ENCODE measurements around the gene KLHL10. TPM values are rescaled to one million over a fixed set of nuclear protein-coding genes. Genes with fewer than 3 reads are reported as not detected.

The KLHL10 gene
- total and polyA plus RNA-seq, 2 of the 13 experiments (the other 11 are each of a cell fraction or from before 2014, with no cell fraction given), result 0.04 to 0.08 TPM

DNA sequence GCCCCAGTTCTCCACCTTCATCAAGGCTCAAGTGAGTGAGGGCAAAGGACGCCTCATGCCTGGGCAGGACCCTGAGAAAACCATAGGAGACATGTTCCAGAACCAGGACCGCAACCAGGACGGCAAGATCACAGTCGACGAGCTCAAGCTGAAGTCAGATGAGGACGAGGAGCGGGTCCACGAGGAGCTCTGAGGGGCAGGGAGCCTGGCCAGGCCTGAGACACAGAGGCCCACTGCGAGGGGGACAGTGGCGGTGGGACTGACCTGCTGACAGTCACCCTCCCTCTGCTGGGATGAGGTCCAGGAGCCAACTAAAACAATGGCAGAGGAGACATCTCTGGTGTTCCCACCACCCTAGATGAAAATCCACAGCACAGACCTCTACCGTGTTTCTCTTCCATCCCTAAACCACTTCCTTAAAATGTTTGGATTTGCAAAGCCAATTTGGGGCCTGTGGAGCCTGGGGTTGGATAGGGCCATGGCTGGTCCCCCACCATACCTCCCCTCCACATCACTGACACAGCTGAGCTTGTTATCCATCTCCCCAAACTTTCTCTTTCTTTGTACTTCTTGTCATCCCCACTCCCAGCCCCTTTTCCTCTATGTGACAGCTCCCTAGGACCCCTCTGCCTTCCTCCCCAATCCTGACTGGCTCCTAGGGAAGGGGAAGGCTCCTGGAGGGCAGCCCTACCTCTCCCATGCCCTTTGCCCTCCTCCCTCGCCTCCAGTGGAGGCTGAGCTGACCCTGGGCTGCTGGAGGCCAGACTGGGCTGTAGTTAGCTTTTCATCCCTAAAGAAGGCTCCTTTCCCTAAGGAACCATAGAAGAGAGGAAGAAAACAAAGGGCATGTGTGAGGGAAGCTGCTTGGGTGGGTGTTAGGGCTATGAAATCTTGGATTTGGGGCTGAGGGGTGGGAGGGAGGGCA is 15.1 kb upstream of the KLHL10 start (continued):
- TF ChIP-seq, protein P1, sequence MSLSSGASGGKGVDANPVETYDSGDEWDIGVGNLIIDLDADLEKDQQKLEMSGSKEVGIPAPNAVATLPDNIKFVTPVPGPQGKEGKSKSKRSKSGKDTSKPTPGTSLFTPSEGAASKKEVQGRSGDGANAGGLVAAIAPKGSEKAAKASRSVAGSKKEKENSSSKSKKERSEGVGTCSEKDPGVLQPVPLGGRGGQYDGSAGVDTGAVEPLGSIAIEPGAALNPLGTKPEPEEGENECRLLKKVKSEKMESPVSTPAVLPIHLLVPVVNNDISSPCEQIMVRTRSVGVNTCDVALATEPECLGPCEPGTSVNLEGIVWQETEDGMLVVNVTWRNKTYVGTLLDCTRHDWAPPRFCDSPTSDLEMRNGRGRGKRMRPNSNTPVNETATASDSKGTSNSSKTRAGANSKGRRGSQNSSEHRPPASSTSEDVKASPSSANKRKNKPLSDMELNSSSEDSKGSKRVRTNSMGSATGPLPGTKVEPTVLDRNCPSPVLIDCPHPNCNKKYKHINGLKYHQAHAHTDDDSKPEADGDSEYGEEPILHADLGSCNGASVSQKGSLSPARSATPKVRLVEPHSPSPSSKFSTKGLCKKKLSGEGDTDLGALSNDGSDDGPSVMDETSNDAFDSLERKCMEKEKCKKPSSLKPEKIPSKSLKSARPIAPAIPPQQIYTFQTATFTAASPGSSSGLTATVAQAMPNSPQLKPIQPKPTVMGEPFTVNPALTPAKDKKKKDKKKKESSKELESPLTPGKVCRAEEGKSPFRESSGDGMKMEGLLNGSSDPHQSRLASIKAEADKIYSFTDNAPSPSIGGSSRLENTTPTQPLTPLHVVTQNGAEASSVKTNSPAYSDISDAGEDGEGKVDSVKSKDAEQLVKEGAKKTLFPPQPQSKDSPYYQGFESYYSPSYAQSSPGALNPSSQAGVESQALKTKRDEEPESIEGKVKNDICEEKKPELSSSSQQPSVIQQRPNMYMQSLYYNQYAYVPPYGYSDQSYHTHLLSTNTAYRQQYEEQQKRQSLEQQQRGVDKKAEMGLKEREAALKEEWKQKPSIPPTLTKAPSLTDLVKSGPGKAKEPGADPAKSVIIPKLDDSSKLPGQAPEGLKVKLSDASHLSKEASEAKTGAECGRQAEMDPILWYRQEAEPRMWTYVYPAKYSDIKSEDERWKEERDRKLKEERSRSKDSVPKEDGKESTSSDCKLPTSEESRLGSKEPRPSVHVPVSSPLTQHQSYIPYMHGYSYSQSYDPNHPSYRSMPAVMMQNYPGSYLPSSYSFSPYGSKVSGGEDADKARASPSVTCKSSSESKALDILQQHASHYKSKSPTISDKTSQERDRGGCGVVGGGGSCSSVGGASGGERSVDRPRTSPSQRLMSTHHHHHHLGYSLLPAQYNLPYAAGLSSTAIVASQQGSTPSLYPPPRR (CRISPR knock-in tag; IDR thresholded peaks at IDR 0.05; ENCODE audit: borderline replicate concordance), result no peak
- TF ChIP-seq DMTF1 (CRISPR knock-in tag; IDR thresholded peaks at IDR 0.05), result no peak
- no peak for TF ChIP-seq PAX8 (CRISPR knock-in tag; IDR thresholded peaks at IDR 0.05; ENCODE audit: borderline replicate concordance)
- peak; percentile 46; the same call in 1 of the 2 replicates for TF ChIP-seq POLR2G (IDR thresholded peaks at IDR 0.05; ENCODE audit: low read depth, low read length)
- TF ChIP-seq ZC3H13 (CRISPR knock-in tag; IDR thresholded peaks at IDR 0.05), result peak; percentile 90
- no peak for TF ChIP-seq NCOA1 (CRISPR knock-in tag; IDR thresholded peaks at IDR 0.05)
- TF ChIP-seq ZMYM3 (CRISPR knock-in tag; IDR thresholded peaks at IDR 0.05), result no peak
- TF ChIP-seq SALL2 (CRISPR knock-in tag; IDR thresholded peaks at IDR 0.05), result no peak
- no peak for TF ChIP-seq MXD4 (CRISPR knock-in tag; IDR thresholded peaks at IDR 0.05)
- TF ChIP-seq RBFOX2 (IDR thresholded peaks at IDR 0.05; ENCODE audit: low read depth, low read length), result 0 out of 2 replicates have a peak, but pooled peaks have one; percentile 19
- peak; percentile 59; the same call in 1 of the 2 replicates for TF ChIP-seq IRF9 (CRISPR knock-in tag; IDR thresholded peaks at IDR 0.05; ENCODE audit: borderline replicate concordance)
- no peak for TF ChIP-seq MTA3 (CRISPR knock-in tag; IDR thresholded peaks at IDR 0.05)
- TF ChIP-seq ISL2 (CRISPR knock-in tag; IDR thresholded peaks at IDR 0.05), result no peak
- TF ChIP-seq NR2F6 (IDR thresholded peaks at IDR 0.05), result 0 out of 2 replicates have a peak, but pooled peaks have one; percentile 12
- TF ChIP-seq NR2F6 (CRISPR knock-in tag; IDR thresholded peaks at IDR 0.05), result no peak
- TF ChIP-seq ETS1 (CRISPR knock-in tag; IDR thresholded peaks at IDR 0.05), result 0 out of 2 replicates have a peak, but pooled peaks have one; percentile 35
- TF ChIP-seq ZNF7 (CRISPR knock-in tag; IDR thresholded peaks at IDR 0.05), result no peak
